NOMO-1 treated with DMSO at 0.1 percent for 48 hours (cell line): ENCODE data around the gene DAP.
"Not testable (repeated sequence)": the region's sequence is repeated elsewhere in the genome, so short reads cannot be mapped to it uniquely, and the experiment has no call there.

Experiments used
- DNase-seq: peaks from one replicate; lab custom pipeline; 2025; ENCODE audit not compliant: unreplicated experiment; lab: John Stamatoyannopoulos, UW

DAP gene

GRCh38 chr5:10635867-10636350 is 125.1 kb downstream of the DAP start:
- DNase-seq, result no peak

- DNase-seq, result peak; percentile 99
Observed at GRCh38 chr5:10635257-10635866, 125.7 kb downstream of the DAP start.

- no peak for DNase-seq
Observed at GRCh38 chr5:10634562-10634961, 126.5 kb downstream of the DAP start.

GRCh38 chr5:10634050-10634449 is 127.0 kb downstream of the DAP start:
- DNase-seq, result no peak

GRCh38 chr5:10633271-10634049 is 127.6 kb downstream of the DAP start:
- no peak for DNase-seq

- DNase-seq, result peak; percentile 97
Observed at GRCh38 chr5:10632110-10632761, 128.8 kb downstream of the DAP start.

GRCh38 chr5:10631316-10631996 is 129.6 kb downstream of the DAP start:
- DNase-seq, result peak; percentile 94

GRCh38 chr5:10630744-10631143 is 130.3 kb downstream of the DAP start:
- DNase-seq, result not testable (repeated sequence)

- DNase-seq, result no peak
Observed at GRCh38 chr5:10630126-10630525, 130.9 kb downstream of the DAP start.

- DNase-seq, result no peak
Observed at GRCh38 chr5:10629682-10630081, 131.4 kb downstream of the DAP start.
